H9 (cell line): ENCODE measurements around the gene DPYD. TPM values are rescaled to one million over a fixed set of nuclear protein-coding genes. Genes with fewer than 3 reads are reported as not detected.

Experiments used
- DNase-seq: peaks from one replicate; pipeline ENCODE4 v3.0.0-alpha.2; 2017
- H2AFZ ChIP-seq: one replicate; pipeline ENCODE4 v1.6.1; 2013; ENCODE audit warnings: mild to moderate bottlenecking, low read length, control low read depth, moderate library complexity
- H2AK5ac ChIP-seq: 2 replicates; pipeline ENCODE4 v1.6.1; 2013; ENCODE audit warnings: low read length, control low read depth, mixed read lengths; ENCODE audit not compliant: insufficient read length
- H2BK120ac ChIP-seq: one replicate; pipeline ENCODE4 v1.6.1; 2013; ENCODE audit warnings: low read depth, mild to moderate bottlenecking, low read length, control low read depth, inconsistent platforms; ENCODE audit not compliant: poor library complexity, severe bottlenecking
- H2BK12ac ChIP-seq: 2 replicates; pipeline ENCODE4 v1.6.1; 2013; ENCODE audit warnings: low read length, control low read depth, mixed read lengths, low read depth; ENCODE audit not compliant: insufficient read length
- H2BK15ac ChIP-seq: 2 replicates; pipeline ENCODE4 v1.6.1; 2013; ENCODE audit warnings: low read depth, low read length, control low read depth
- H2BK20ac ChIP-seq: one replicate; pipeline ENCODE4 v1.6.1; 2013; ENCODE audit warnings: low read depth, mild to moderate bottlenecking, low read length, control low read depth, inconsistent platforms; ENCODE audit not compliant: poor library complexity, severe bottlenecking
- H2BK5ac ChIP-seq: 2 replicates; pipeline ENCODE4 v1.6.1; 2013; ENCODE audit warnings: low read length, control low read depth, mixed read lengths; ENCODE audit not compliant: insufficient read length
- H3K14ac ChIP-seq: 2 replicates; pipeline ENCODE4 v1.6.1; 2013; ENCODE audit warnings: low read length, control low read depth; ENCODE audit not compliant: insufficient read depth
- H3K18ac ChIP-seq: 2 replicates; pipeline ENCODE4 v1.6.1; 2013; ENCODE audit warnings: low read depth, mild to moderate bottlenecking, mixed read lengths, low read length, control low read depth; ENCODE audit not compliant: insufficient read length
- H3K23ac ChIP-seq: 2 replicates; pipeline ENCODE4 v1.6.1; 2013; ENCODE audit warnings: low read length, control low read depth, mixed read lengths, low read depth; ENCODE audit not compliant: insufficient read length
- H3K23me2 ChIP-seq: 2 replicates; pipeline ENCODE4 v1.6.1; 2013; ENCODE audit warnings: low read depth, mild to moderate bottlenecking, mixed read lengths, low read length, control low read depth; ENCODE audit not compliant: insufficient read length, poor library complexity, severe bottlenecking
- H3K27ac ChIP-seq: 2 replicates; pipeline ENCODE4 v1.5.1; 2013; ENCODE audit warnings: low read length, control low read depth, mixed read lengths, low read depth; ENCODE audit not compliant: insufficient read length
- H3K27me3 ChIP-seq: 2 replicates; pipeline ENCODE4 v1.6.1; 2013; ENCODE audit warnings: low read length, control low read depth, inconsistent platforms; ENCODE audit not compliant: insufficient read depth
- H3K4ac ChIP-seq: 2 replicates; pipeline ENCODE4 v1.6.1; 2013; ENCODE audit warnings: low read depth, mild to moderate bottlenecking, control low read depth, inconsistent platforms, low read length, moderate library complexity
- H3K4me1 ChIP-seq: 2 replicates; pipeline ENCODE4 v1.6.1; 2013; ENCODE audit warnings: low read length, control low read depth, inconsistent platforms; ENCODE audit not compliant: insufficient read depth
- H3K4me2 ChIP-seq: 2 replicates; pipeline ENCODE4 v1.6.1; 2013; ENCODE audit warnings: low read length, control low read depth, mixed read lengths; ENCODE audit not compliant: insufficient read length, insufficient read depth
- H3K56ac ChIP-seq: 2 replicates; pipeline ENCODE4 v1.6.1; 2013; ENCODE audit warnings: low read depth, mild to moderate bottlenecking, mixed read lengths, low read length, control low read depth; ENCODE audit not compliant: insufficient read length
- H3K79me1 ChIP-seq: 2 replicates; pipeline ENCODE4 v1.6.1; 2013; ENCODE audit warnings: low read depth, mild to moderate bottlenecking, moderate library complexity, low read length, control low read depth, inconsistent platforms; ENCODE audit not compliant: insufficient read depth, poor library complexity, severe bottlenecking
- H3K79me2 ChIP-seq: 2 replicates; pipeline ENCODE4 v1.6.1; 2013; ENCODE audit warnings: low read length, control low read depth, inconsistent platforms; ENCODE audit not compliant: insufficient read depth
- H3K9ac ChIP-seq: 2 replicates; pipeline ENCODE4 v1.6.1; 2013; ENCODE audit warnings: low read length, control low read depth, mixed read lengths; ENCODE audit not compliant: insufficient read length; ENCODE audit errors: extremely low read depth
- H3K9me3 ChIP-seq: one replicate; pipeline ENCODE4 v1.6.1; 2013; ENCODE audit warnings: low read depth, low read length, inconsistent platforms; ENCODE audit not compliant: control insufficient read depth
- H3T11ph ChIP-seq: one replicate; pipeline ENCODE4 v1.6.1; 2013; ENCODE audit warnings: mild to moderate bottlenecking, low read length, control low read depth, inconsistent platforms
- H4K20me1 ChIP-seq: one replicate; pipeline ENCODE4 v1.6.1; 2013; ENCODE audit not compliant: control insufficient read depth, insufficient read length, insufficient read depth
- H4K5ac ChIP-seq: 2 replicates; pipeline ENCODE4 v1.6.1; 2013; ENCODE audit warnings: low read depth, mild to moderate bottlenecking, mixed read lengths, low read length, control low read depth; ENCODE audit not compliant: insufficient read length
- H4K8ac ChIP-seq: replicated peaks from 2 replicates; pipeline ENCODE4 v1.6.1; 2013; ENCODE audit warnings: low read length, control low read depth, mixed read lengths, low read depth; ENCODE audit not compliant: insufficient read length
- H4K91ac ChIP-seq: 2 replicates; pipeline ENCODE4 v1.6.1; 2013; ENCODE audit warnings: low read depth, mild to moderate bottlenecking, moderate library complexity, mixed read lengths, low read length, control low read depth; ENCODE audit not compliant: insufficient read length
- H3K27ac Mint-ChIP-seq, 3 experiments: 2 replicates in 2 of 3; 3 replicates in 1 of 3; pipeline ENCODE4 v1.8.0; 2020 to 2021; ENCODE audit warnings: mixed read lengths in 3 of 3, mild to moderate bottlenecking in 1 of 3, moderate library complexity in 1 of 3
- H3K27me3 Mint-ChIP-seq: 2 replicates; pipeline ENCODE4 v1.8.0; 2021; ENCODE audit warnings: low read depth, mild to moderate bottlenecking, moderate library complexity, mixed read lengths
- H3K36me3 Mint-ChIP-seq, 3 experiments: 2 replicates in 2 of 3; 3 replicates in 1 of 3; pipeline ENCODE4 v1.8.0; 2020 to 2021; ENCODE audit warnings: low read depth in 3 of 3, mixed read lengths in 3 of 3; ENCODE audit not compliant: insufficient read depth in 1 of 3
- H3K4me1 Mint-ChIP-seq, 2 experiments: 2 replicates each; pipeline ENCODE4 v1.8.0; 2020; ENCODE audit warnings: mixed read lengths in 2 of 2
- H3K4me3 Mint-ChIP-seq, 2 experiments: 2 replicates in 1 of 2; 3 replicates in 1 of 2; pipeline ENCODE4 v1.8.0; 2020 to 2021; ENCODE audit warnings: mild to moderate bottlenecking in 2 of 2, mixed read lengths in 2 of 2, moderate library complexity in 1 of 2
- H3K9me3 Mint-ChIP-seq, 2 experiments: 2 replicates in 1 of 2; 3 replicates in 1 of 2; pipeline ENCODE4 v1.8.0; 2020; ENCODE audit warnings: mild to moderate bottlenecking in 2 of 2, mixed read lengths in 2 of 2, moderate library complexity in 1 of 2
- CTCF ChIP-seq: fragments of 200-600 bp; sonication (generic); conservative IDR thresholded peaks from 3 replicates; pipeline ENCODE4 v1.8.0; 2021; ENCODE audit warnings: antibody characterized with exemption, mild to moderate bottlenecking
- WGBS: extraction: QIAGEN DNeasy Blood & Tissue Kit; methylation state at CpG from one replicate; pipeline ENCODE4 v1.1.7; 2013; ENCODE audit warnings: missing lambda C conversion rate, low lambda C conversion rate, mixed read lengths; ENCODE audit not compliant: insufficient read length; ENCODE audit errors: extremely low coverage; 5-methylcytosine and 5-hydroxymethylcytosine counted together
- total RNA-seq: library from RNA; stranded (reverse); gene quantifications from 2 replicates; pipeline ENCODE4 v1.2.1, GENCODE V29; 2021

The DPYD gene
- total RNA-seq, 1 experiment from 2014 or later = 0.37 TPM

GRCh38 chr1:97806996-97807520 is 113.8 kb downstream of the DPYD start:
- Mint-ChIP-seq H3K9me3 (peaks cover 0 to 5% of the 10 kb centered on the region in 2 experiments; a peak in 4 of 5 replicates), H3K4me3 (no peak overlapping the region), H3K27me3 (peaks cover 3% of the 10 kb centered on the region), H3K4me1 (no peaks in the 10 kb centered on the region; a peak in 1 of 4 replicates), H3K36me3 (no peaks in the 10 kb centered on the region), H3K27ac (no peak overlapping the region)
- Histone ChIP-seq H4K20me1 (no peaks in the 10 kb centered on the region), H3K23me2 (no peaks in the 10 kb centered on the region), H3T11ph (no peak overlapping the region), H3K14ac (no peak overlapping the region), H4K5ac (no peak overlapping the region), H2BK20ac (no peak overlapping the region), H3K27me3 (no peaks in the 10 kb centered on the region), H4K91ac (no peak overlapping the region), H3K4ac (no peak overlapping the region), H3K23ac (no peak overlapping the region), H2BK5ac (no peak overlapping the region), H2AFZ (no peak overlapping the region), H3K79me1 (no peaks in the 10 kb centered on the region), H2AK5ac (no peak overlapping the region), H2BK15ac (no peak overlapping the region), H3K56ac (no peak overlapping the region), H2BK12ac (no peak overlapping the region), H4K8ac (no peak overlapping the region), H3K4me1 (no peaks in the 10 kb centered on the region), H3K18ac (no peak overlapping the region), H3K79me2 (no peaks in the 10 kb centered on the region), H3K27ac (no peak overlapping the region), H3K9me3 (no peaks in the 10 kb centered on the region), H3K4me2 (no peak overlapping the region), H3K9ac (no peak overlapping the region), H2BK120ac (no peak overlapping the region)
- no CpG with 5 or more reads among the region's 1 CpG for WGBS
- DNase-seq = no peak
- TF ChIP-seq CTCF = no peak
